Stimulated activated CD8-positive, alpha-beta memory T cell treated with anti-CD3 and anti-CD28 coated beads, Interleukin-7, amount 100 ng/mL, for 48 hours (primary cell): Measurements from ENCODE around the gene EHMT1.
A peak's percentile ranks its signal among the peaks of the same experiment; 100 is the strongest.
"Not testable (repeated sequence)": the region's sequence is repeated elsewhere in the genome, so short reads cannot be mapped to it uniquely, and the experiment has no call there.

Experiments used
- DNase-seq, 2 donors: peaks; one replicate each; pipeline ENCODE4 v3.0.0-alpha.2; 2020; ENCODE audit warnings: low read depth in 1 of 2; ENCODE audit errors: extremely low read depth in 1 of 2

Gene EHMT1

DNA sequence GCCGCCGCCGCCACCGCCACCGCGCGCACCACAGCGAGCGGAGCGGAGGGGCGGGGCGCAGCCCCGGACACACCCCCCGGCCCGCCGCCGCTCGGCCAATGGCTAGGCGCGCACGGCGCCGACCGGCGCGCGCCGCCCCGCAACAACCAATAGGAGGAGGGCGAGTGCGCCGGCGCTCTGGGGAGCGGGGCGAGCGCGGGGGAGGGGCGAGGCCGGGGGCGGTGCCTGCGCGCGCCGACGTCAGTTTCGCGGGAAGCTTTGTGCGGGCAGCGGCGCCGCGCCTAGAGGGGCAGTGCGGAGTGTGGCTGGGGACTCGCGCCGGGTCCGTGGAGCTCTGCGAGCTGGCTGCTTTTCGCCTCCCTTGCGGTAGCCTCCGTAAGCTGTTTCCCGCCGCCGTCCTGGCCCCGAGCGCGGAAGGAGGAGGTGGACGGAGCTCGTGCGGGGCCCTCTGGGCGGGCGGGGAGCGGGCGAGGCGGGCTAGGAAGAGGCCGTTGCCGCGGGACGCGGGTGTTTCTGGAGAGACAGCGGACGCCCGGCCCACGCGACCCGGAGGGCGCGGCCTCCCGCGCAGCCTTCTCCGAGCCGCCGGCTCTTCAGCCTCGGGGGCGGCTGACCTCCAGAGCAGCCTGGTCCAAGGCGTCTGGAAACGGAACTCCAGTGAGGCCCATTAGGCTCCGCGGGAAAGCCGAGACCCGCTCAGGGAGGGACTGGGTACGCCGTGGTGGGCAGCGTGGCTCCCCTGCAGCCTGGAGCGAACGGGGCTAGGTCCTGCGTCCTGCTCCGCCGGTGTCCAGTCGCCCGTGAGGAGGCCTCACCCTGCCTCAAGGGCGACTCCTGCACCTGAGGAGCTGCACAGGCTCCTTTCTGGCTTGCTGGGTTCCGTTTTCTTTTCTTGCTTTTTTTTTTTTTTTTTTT lies 28.1 kb upstream of the EHMT1 start, which contains the start of gene ZMYND19:
TSS of gene ZMYND19 (minus strand) at position 44 of the 915 bp plus-strand sequence. CDS start 249 bp downstream, outside the sequence.
- peak; percentile 68 to 85 for DNase-seq

DNA sequence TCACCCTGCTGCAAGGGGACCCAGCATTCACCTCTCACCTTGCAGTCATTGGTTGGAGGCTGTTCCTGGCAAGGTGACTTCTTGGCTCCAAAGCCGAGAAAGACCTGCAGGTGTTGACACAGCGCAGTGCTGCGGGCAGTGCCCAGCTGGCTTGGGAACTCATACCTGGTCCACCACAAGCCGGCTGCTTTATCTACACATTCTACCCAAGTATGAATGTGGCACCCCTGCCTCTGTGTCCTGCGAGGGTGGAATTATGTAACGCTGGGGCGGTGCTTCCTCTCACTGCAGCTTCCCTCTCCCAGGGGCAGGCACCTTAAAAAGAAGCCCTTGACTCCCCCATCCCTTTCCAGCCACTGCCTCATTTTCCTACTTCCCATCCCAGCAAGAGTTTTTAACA lies 26.0 kb upstream of the EHMT1 start:
- no peak for DNase-seq

DNA sequence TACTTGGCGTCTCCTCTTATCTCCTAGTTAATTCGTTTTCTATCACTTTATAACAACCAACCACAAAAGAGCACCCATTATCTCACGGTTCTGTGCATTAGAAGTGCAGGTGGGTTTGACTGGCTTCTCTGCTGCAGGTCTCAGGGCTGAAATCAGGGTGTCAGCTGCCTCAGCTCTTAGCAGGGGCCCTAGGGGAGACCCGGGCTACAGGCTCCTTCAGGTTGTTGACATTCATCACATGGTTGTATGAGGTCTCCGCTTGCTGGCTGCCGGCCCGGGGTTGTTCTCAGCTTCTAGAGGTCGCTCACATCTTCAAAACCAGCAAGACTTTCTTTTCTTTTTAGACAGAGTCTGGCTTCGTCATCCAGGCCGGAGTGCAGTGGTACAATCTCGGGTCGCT lies 25.6 kb upstream of the EHMT1 start:
- no peak for DNase-seq

DNA sequence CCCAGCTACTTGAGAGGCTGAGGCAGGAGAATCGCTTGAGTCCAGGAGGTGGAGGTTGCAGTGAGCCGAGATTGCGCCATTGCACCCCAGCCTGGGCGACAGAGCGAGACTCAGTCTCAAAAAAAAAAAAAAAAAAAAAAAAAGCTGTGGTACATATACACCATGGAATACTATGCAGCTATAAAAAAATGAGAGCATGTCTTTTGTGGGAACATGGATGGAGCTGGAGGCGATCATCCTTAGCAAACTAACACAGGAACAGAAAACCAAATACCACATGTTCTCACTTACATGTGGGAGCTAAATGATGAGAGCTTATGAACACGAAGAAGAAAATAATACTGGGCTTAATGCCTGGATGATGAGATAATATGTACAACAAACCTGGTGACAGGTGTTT lies 22.2 kb upstream of the EHMT1 start:
- DNase-seq, result not testable (repeated sequence)

DNA sequence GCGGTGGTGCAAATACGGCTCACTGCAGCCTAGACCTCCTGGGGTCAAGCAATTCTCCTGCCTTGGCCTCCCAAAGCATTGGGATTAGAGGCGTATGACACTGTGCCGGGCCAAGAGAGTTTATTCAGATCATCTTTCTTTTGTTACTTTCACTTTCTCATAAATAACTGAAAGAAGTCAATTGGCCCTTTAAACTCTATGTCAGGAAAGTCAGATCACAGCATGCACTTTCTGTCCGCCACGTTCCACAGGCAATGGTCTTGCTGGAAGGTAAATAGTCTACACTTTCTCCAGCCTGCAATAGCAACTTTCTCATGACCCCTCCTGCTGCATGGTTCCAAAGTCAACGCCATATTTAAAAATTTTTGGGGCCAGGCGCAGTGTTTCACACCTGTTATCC lies 19.9 kb upstream of the EHMT1 start:
- DNase-seq, result no peak

DNA sequence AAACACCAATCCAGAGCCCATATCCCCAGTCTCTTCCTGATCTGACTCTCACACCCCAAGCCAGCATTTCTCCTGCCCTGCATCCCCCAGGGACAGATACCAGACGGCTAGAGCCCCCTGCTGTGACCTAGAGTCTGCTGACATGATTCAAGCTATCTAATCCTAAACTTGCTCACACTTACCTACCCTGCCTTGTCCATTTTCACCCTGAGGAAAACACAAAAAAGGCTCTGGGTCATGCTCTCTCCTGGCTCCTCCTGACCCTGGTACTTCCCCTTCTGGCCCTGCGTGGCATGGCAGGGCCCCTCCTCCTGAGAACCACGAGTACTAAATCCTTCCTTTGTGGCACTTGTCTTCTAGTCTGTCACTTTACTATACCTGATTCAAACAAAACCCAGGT lies 16.1 kb upstream of the EHMT1 start:
- DNase-seq, result no peak

DNA sequence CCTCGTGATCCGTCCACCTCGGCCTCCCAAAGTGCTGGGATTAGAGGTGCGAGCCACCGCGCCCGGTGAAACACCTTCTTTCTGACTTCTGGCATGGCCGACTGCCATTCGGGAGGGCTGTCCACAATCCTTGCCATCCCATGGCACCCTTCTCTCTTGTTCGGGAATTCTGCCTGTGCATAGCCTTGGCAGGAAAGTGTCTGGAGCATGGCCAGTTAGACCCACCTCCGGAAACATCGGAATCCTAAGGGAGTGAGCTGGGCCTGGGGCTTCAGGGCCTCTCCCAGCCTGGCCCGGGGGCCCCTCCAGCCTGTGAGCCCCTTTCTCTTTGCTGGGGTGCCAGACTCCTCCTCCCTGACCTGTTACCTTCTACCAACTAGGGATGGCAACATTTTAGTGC lies 14.9 kb upstream of the EHMT1 start:
- no peak for DNase-seq

DNA sequence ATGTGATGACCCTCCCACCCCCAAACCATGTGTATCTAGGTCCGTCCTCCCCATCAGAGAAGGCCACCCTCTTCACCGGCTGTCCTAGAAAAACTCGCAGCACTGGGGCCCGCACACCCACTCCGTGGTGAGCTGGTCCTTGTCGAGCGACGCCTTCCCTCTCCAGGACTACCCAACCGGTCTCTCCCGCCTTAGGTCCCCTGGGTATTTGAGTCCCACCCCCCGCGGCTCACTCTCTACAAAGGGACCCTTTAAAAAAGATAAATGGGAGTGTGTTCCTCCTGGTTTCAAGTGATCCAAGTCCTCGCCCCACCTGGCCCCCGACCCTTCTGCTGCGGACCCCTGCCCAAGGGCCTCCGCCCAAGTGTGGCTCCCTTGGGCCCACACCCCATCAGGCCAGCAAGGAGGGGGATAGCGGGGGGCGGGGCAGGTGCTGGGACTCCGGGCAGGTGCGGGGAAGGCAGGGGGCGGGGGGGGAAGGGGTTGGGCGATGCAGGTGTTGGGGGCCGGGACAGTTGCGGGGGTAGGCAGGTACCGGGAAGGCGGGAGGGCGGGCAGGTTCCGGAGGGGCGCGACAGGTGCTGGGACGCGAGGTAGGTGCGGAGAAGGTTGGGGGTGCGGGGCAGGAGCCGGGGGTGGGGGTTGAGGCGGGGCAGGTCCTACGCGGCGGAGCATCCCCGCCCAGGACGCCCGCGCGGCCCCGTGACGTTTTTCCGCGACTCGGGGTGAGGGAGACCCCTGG lies 14.3 kb upstream of the EHMT1 start:
- no peak for DNase-seq

DNA sequence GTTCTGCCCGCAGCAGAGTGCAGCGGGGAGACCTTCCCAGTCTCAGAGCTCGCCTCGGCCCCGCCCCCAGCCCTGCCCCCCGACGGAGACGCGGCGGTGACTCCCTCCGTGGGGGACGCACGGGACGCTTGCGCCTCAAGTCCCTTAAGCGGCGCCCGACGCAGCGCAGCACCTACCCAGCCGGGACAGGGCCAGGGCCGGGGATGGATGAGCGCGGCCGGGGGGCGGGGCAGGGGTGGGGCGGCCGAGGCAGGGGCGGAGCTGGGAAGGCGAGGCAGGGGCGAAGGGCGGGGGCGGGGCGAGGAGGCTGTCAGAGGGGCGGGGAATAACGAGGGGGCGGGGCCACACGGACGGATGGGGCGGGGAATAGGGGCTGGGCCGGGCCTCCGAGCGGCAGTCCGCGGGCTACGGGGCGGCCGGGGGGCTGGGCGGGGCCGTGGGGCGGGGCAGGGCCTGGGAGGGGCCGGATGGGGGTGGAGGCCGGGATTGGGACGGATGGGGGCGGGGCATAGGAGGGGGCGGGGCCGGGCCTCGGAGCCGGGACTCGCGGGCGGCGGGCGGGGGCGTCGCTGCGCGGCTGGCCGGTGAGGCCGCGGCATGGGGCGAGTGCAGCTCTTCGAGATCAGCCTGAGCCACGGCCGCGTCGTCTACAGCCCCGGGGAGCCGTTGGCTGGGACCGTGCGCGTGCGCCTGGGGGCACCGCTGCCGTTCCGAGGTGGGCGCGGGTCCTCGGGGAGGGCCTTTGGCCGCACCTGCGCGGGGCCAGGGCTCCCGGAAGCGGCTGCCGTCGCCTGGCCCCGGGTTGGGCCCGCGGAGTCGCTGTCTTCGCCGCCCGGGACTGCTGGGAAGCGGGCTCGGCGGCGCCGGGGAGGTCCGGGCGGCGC lies 13.4 kb upstream of the EHMT1 start, which contains the start of gene ARRDC1:
TSS of gene ARRDC1 (plus strand) at position 566 of the 884 bp plus-strand sequence. CDS start at position 598, 32 bp downstream.
- DNase-seq, result peak; percentile 84 to 90

DNA sequence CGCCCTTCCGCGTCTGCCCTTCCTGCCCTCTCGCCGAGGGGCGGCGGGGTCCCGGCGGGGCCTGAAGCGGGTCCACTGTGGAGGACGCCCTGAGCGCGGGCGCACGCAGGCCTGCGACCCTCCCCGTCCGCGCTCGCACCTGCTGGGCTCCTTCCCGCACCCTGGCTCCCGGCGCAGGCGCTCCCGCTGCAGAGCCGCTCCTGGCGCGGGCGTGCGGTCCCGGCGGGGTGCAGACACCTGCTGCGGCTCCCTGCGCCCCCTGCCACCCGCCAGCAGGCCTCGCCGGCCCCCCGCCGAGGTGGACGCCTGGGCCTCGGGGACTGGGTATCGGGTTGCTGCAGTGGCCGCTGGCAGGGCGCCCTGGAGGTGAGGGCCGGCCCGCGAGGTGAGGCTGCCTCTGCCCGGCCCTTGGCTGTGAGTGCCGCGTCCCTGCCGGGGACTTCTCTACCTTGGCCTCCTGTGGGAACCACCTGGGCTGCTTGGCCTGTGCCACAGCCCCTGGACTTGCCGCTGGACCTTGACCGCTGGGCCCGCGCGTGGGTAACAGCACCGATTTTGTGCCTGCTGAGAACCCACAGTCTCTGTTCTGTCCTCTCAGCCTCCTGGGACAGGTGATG lies 12.7 kb upstream of the EHMT1 start:
- DNase-seq, result no peak

DNA sequence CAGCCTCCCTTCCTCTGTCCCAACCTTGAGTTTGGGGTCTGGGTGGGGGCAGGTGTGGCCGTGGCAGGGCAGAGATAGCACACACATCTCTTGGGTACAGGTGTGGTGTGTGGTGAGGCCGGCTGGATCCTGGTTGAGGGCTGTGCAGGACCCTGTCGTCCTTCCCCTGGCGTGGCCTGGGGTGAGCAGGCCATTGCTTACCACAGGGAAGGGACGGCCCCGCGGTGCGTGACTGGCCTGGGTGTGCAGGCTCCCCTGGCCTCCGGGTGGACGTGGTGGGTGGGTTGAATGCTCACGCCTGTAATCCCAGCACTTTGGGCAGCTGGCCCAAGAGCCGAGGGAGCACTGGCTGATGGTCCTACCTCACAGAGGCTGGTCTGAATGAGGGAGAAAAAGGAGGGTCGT lies 12.1 kb upstream of the EHMT1 start:
- no peak for DNase-seq

DNA sequence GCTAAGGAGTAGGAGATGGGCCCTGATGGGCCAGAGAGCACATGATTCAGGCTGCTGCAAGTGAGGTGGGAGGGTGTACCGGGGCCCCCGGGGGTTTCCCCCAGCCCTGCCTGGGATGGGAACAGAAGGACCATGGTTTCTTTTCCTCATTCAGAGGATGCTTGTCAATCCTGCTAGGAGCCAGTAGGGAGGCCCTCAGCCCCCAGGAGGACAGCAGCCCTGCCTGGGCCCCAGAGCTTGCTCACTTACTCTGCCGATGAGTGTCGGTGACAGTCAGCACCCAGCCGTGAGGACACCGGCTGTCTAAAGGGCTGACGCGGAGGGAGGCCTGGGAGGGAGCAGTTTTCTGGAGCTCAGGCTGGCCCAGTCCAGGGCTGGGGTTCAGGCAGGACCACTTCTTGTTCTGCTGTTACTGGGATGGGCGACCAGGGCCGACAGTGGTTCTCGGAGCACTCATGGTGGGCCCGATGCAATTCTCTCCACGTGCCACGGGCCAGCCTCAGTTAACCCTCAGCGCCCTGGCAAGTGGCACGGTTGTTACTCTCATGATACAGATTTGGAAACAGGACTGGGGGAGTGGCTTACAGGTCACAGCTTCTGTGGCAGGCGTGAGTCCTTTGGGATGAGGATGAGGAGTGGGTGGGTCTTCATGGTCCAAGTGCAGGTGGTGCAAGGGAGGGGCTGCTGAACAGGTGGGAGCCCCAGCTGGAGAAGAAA lies 11.5 kb upstream of the EHMT1 start:
- DNase-seq, result no peak

DNA sequence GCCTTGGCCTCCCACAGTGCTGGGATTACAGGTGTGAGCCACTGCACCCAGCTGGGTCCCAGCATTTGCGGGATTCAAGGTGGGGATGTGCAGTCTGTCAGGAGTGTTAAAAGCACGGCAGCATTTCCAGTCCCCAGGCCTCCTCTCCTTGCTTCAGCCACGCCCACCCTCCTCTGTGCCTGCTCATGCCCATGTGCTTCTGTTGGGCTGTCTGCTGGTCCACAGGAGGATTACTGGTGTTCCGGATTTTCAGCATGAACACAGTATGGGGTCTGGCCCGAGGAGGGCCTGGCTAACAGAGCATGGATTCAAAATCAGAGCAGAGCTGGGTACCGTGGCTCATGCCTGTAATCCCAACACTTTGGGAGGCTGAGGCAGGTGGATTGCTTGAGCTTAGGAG lies 7.9 kb upstream of the EHMT1 start:
- DNase-seq, result no peak

DNA sequence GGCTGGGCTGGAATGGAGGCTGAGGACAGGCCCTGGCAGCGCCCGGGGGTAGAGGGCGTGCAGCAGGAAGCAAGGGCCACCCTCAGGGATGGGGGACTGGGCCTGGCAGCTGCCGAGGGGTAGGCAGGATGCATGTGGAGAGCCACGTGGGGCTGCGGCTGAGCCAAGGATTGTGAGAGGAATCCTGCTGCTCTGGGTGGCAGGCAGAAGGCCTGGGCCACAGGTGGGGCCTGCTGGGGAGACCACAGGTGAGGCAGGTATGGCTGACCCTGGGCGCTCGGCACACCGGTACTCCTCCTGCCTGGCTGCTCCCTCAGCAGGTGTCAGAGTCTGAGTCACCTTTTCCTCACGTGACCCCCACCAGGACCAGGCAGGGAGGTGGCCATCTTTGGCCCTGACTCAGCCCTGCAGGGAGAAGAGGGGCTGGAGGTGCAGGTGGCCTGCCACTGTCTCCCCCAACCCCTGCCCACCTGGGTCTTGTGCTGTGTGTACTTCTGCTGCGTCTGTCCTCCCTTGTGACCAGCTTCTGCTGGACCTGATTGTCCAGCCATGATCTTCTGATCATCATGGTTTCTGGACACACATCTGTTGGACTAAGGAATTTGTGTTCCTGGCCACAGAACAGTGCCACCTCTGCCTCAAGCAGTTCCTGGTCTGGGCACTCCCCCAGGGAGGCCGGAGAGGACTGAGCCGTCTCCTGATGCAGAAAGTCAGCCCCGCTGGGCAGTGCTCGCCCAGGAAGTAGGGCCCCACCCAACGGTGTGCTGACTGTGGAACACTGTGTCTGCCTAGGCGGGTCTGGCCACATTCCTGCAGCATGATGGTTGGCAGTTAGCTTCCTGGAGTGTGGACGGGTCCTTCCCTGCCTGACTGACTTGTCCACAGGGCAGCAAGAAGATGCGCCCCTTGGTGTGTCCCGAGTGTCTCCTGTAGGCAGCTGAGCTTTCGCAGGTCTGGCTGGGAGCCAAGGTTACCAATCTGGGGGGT lies 6.9 kb upstream of the EHMT1 start:
- DNase-seq, result no peak

DNA sequence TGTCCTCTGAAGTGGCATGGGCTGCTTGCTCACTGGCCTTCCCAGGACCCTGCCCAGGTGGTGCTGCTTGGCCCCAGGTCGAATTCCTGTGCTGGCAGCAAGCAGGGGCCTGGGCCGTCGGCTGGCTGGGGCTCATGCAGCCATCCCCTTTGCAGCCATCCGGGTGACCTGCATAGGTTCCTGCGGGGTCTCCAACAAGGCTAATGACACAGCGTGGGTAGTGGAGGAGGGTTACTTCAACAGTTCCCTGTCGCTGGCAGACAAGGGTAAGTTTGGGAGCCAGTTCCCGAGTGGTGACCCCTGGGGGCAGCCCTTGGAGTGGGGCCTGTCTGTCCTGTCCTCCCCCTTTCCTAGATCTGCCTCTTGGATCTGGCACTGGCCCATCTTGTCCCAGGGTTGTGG lies 6.1 kb upstream of the EHMT1 start:
- DNase-seq, result no peak

DNA sequence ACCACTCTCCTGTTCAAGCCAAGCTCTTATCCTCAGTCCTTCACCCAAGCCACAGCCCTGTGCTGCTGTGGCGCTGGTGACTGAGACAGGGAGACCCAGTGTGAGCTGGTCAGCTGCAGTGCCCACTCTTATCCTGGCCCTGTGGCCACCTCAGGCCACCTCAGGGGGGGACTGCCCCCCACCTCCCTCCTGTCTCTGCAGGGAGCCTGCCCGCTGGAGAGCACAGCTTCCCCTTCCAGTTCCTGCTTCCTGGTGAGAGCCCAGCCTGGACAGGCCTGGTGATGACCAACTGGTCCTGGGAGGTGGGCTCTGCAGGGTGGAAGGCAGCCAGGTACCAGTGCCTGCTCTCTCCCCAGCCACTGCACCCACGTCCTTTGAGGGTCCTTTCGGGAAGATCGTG lies 5.5 kb upstream of the EHMT1 start:
- DNase-seq, result no peak

DNA sequence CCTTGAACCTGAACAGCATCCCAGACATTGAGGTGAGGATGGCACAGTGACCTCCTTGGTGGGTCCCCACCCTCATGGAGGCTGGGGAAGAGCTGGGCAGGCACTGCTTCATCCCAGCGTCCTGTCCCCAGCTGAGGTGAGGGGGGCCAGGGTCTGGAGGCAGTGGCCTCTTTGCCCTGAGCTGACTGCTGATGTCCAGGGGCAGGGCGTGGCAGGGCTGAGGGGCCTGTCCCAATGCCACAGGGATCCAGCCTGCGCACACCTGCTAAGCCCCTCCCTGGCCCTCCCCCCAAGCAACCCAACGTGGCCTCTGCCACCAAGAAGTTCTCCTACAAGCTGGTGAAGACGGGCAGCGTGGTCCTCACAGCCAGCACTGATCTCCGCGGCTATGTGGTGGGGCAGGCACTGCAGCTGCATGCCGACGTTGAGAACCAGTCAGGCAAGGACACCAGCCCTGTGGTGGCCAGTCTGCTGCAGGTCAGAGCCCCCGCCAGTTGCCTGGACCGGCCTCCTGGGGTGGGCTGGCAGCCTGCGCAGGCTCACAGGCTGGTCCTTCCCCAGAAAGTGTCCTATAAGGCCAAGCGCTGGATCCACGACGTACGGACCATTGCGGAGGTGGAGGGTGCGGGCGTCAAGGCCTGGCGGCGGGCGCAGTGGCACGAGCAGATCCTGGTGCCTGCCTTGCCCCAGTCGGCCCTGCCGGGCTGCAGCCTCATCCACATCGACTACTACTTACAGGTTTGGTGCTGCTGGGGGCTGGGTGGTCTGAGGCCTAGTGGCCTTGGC lies 4.9 kb upstream of the EHMT1 start:
- DNase-seq, result no peak
